ENCODE measurements around the gene NOL7. TPM values are rescaled to one million over a fixed set of nuclear protein-coding genes. Genes with fewer than 3 reads are reported as not detected.

The NOL7 gene
- total RNA-seq: 40.5 and 44.6 TPM in 2 replicates
- long read RNA-seq, partial matches to known transcripts: 1 of 5 reads
- long read RNA-seq, other reads (novel, unspliced or antisense): 1 of 5 reads

DNA sequence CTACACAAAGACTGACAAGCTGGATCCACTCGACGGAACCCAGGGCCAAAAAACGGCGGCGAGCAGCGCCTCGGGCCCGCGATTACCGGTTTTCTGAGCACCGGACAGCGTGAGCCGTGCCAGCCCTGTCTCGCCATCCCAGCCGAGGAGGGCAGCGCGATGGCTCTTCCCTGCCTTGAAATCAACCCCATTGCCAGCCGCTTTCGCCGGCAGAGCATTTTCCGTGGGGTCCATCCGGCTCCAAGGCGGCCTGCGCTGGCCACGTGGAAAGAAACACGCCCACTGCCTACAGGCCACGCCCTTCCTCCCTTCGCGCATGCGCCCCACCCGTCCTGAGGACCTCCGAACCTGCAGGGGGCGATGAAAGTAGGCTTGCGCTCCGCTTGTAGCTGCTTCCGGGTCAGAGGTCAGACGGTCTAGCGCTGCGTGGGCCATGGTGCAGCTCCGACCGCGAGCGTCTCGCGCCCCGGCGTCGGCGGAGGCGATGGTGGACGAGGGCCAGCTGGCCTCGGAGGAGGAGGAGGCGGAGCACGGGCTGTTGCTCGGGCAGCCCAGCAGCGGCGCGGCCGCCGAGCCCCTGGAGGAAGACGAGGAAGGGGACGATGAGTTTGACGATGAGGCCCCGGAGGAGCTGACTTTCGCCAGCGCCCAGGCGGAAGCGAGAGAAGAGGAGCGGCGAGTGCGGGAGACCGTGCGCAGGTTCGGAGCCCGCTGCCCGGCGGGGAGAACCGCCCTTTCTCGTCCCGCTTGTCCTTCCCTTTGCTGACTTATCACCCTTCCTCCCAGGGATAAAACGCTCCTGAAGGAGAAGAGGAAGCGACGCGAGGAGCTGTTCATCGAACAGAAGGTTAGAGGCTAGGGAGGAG lies at the start of gene NOL7:
TSS of gene NOL7 (plus strand) at position 410 of the 866 bp plus-strand sequence. CDS start at position 434, 24 bp downstream.
- Mint-ChIP-seq H3K27me3 (no peaks in the 10 kb centered on the region), H3K4me1 (ENCODE audit: low read depth) (peaks cover 23% of the 10 kb centered on the region), H3K27ac (peak within 1 kb of the TSS; percentile 98), H3K9me3 (ENCODE audit: low read depth) (no peaks in the 10 kb centered on the region), H3K4me3 (ENCODE audit: low read depth) (peak within 1 kb of the TSS; percentile 95), H3K36me3 (ENCODE audit: insufficient read depth) (peaks cover 10% of the 10 kb centered on the region)
- TF ChIP-seq CTCF (IDR thresholded peaks at IDR 0.05; ENCODE audit: unreplicated experiment): peak; percentile 82
- peak; percentile 98 for DNase-seq (ENCODE audit: low spot score, unreplicated experiment)

DNA sequence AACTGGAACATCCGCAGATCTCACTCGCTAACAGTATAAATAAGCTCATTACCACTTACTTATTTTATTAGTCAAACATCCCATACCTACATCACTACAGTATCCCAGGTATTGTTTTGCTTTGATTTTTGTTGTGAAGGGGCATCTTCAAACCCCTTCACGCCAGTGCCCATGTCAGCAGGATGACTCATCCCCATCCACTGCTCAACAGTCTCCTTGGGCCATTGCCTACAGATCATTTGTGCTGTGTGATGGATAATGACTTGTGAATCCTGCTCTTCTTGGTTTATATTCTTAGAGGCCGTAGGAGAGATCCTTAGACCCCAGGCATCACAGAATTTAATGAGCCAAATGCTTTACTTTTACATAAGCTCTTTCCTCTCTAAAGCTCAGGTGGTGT lies 49.2 kb upstream of the NOL7 start:
- no peak for TF ChIP-seq CTCF (IDR thresholded peaks at IDR 0.05; ENCODE audit: unreplicated experiment)

DNA sequence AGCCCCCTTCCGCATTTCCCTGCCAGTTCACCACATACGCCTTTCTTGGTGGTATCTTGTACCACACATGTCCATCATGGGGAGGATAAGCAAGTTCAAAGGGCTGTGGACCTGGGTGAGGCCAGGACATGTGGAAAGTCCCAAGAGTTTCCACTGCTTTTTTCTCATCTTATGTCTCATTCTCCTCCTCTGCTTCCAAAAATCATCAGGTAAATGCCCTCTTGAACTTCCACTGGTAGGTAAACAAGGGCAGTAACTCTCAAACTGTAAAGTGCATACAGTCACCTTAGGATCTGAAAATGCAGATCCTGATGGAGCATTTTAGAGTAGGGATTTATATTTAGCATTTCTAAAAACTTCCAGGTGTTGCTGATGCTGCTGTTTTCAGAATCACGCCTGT lies 48.6 kb upstream of the NOL7 start:
- no peak for DNase-seq (ENCODE audit: low spot score, unreplicated experiment)
- TF ChIP-seq CTCF (IDR thresholded peaks at IDR 0.05; ENCODE audit: unreplicated experiment): no peak
- no peak overlapping the region for H3K4me3 Mint-ChIP-seq (ENCODE audit: low read depth)
- no peak overlapping the region for H3K27ac Mint-ChIP-seq
- H3K4me1 Mint-ChIP-seq (ENCODE audit: low read depth): no peaks in the 10 kb centered on the region
- peaks cover 3% of the 10 kb centered on the region for H3K27me3 Mint-ChIP-seq
- no peaks in the 10 kb centered on the region for H3K36me3 Mint-ChIP-seq (ENCODE audit: insufficient read depth)
- H3K9me3 Mint-ChIP-seq (ENCODE audit: low read depth): no peaks in the 10 kb centered on the region

More for the DNA sequence above, 49.2 kb upstream of the NOL7 start:
- H3K9me3 Mint-ChIP-seq (ENCODE audit: low read depth): no peaks in the 10 kb centered on the region
- no peaks in the 10 kb centered on the region for H3K36me3 Mint-ChIP-seq (ENCODE audit: insufficient read depth)
- H3K27me3 Mint-ChIP-seq: peaks cover 3% of the 10 kb centered on the region
- no peak for DNase-seq (ENCODE audit: low spot score, unreplicated experiment)
- no peaks in the 10 kb centered on the region for H3K4me1 Mint-ChIP-seq (ENCODE audit: low read depth)
- H3K4me3 Mint-ChIP-seq (ENCODE audit: low read depth): no peak overlapping the region
- no peak overlapping the region for H3K27ac Mint-ChIP-seq

GRCh38 chr6:13568970-13569369 lies 46.2 kb upstream of the NOL7 start:
- no peak for DNase-seq (ENCODE audit: low spot score, unreplicated experiment)
- no peaks in the 10 kb centered on the region for H3K9me3 Mint-ChIP-seq (ENCODE audit: low read depth)
- H3K27me3 Mint-ChIP-seq: peaks cover 3% of the 10 kb centered on the region
- TF ChIP-seq CTCF (IDR thresholded peaks at IDR 0.05; ENCODE audit: unreplicated experiment): no peak
- no peak overlapping the region for H3K4me3 Mint-ChIP-seq (ENCODE audit: low read depth)
- peaks cover 4% of the 10 kb centered on the region for H3K4me1 Mint-ChIP-seq (ENCODE audit: low read depth)
- H3K27ac Mint-ChIP-seq: no peak overlapping the region
- no peaks in the 10 kb centered on the region for H3K36me3 Mint-ChIP-seq (ENCODE audit: insufficient read depth)

DNA sequence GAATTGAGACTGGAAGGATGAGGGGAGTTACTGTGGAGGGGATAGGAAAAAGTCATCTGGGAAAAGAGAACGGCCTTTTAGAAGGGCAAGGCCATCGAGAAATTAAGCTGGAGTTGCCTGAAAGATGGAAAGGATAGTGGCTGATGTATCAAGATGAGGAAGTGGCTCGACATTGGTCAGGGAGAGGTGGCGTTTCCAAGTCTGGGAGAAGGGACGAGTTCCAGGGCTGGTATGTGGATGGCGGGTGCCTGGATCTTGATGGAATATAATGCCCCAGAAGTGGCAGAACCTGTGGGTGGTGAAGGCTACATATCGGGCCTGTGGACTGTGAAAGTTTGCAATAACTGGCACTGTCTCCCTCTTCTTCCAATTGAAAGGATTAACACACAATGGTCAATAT lies 42.9 kb upstream of the NOL7 start:
- Mint-ChIP-seq H3K4me1 (ENCODE audit: low read depth) (peaks cover 9% of the 10 kb centered on the region), H3K4me3 (ENCODE audit: low read depth) (peak overlapping the region; percentile 48), H3K9me3 (ENCODE audit: low read depth) (no peaks in the 10 kb centered on the region), H3K27ac (no peak overlapping the region), H3K27me3 (no peaks in the 10 kb centered on the region), H3K36me3 (ENCODE audit: insufficient read depth) (no peaks in the 10 kb centered on the region)
- DNase-seq (ENCODE audit: low spot score, unreplicated experiment): no peak
- no peak for TF ChIP-seq CTCF (IDR thresholded peaks at IDR 0.05; ENCODE audit: unreplicated experiment)

Data from progenitor cell of endocrine pancreas (in vitro differentiated cells).